Lung microvascular endothelial cell (primary cell): Measurements from ENCODE around the gene DIS3L2. TPM values are rescaled to one million over a fixed set of nuclear protein-coding genes. Genes with fewer than 3 reads are reported as not detected.
A peak's percentile ranks its signal among the peaks of the same experiment; 100 is the strongest.
"Not testable (repeated sequence)": the region's sequence is repeated elsewhere in the genome, so short reads cannot be mapped to it uniquely, and the experiment has no call there.

ENCODE experiments used
- DNase-seq, 2 donors: peaks; one replicate each; pipeline versions ENCODE4 v3.0.0 to v3.0.0-alpha.2; 2010; ENCODE audit warnings: low read depth in 2 of 2
- total RNA-seq: library from RNA; depleted of rRNA; stranded (reverse); fragments of >200 nt; gene quantifications from 2 replicates; pipeline ENCODE4 v1.2.1, GENCODE V29; 2014

DIS3L2 gene
- total RNA-seq, 1 donor from 2014 or later, result 14.1 TPM

DNA sequence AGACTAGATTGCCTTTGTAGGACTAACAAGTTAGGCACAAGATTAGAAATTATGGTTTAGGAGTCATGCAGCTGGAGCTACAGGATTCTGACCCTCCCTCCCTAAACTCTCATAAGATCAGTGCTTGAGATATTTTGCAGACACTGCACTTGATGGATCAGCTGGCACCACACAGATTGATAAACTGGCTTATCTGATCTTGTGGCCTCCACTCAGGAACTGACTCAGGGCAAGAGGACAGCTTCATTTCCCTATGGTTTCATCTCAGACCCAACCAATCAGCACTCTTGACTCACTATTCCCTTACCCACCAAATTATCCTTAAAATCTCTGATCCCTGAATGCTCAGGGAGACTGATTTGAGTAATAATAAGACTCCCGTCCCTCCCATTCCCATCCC, 152.3 kb downstream of the DIS3L2 start:
- DNase-seq, result peak in 1 of 2 donors; percentile 53

DNA sequence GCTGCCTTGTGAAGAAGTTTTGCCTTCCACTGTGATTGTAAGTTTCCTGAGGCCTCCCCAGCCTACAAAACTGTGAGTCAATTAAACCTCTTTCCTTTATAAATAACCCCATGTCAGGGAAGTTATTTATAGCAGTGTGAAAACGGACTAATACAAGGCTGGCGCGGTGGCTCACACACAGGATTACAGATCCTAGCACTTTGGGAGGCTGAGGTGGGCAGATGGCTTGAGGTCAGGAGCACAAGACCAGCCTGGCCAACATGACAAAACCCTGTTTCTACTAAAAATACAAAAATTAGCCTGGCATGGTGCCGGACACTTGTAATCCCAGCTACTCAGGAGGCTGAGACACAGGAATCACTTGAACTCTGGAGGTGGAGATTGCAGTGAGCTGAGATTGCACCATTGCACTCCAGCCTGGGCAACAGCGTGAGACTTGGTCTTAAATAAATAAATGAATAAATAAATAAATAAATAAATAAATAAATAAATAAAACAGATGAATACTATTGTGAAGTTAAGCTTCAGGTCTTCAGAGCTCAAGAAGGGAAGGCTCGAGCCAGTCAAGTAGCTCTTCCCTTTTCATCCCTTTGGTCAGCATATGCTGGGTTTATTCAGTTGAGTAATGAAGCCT, 154.3 kb downstream of the DIS3L2 start:
- DNase-seq, result not testable (repeated sequence)

DNA sequence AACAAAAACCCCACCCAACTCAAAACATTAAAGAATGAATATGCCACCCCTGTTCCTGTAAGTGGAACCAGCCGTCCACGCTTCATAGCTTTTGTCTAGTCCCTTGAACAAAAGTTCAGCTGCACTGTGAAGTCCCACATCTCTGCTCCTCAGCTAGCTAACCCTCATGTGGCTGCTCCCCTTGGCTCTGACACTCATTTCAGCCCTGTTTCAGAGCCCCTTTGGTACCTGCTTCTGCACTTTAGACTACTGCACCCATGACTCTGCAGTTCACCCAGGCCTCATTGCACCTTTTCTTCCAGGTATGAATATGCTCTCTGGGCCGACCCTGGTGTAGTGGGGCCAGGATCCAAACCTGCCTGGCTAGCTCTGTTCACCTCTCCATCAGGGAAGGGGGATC, 155.3 kb downstream of the DIS3L2 start:
- DNase-seq, result no peak

DNA sequence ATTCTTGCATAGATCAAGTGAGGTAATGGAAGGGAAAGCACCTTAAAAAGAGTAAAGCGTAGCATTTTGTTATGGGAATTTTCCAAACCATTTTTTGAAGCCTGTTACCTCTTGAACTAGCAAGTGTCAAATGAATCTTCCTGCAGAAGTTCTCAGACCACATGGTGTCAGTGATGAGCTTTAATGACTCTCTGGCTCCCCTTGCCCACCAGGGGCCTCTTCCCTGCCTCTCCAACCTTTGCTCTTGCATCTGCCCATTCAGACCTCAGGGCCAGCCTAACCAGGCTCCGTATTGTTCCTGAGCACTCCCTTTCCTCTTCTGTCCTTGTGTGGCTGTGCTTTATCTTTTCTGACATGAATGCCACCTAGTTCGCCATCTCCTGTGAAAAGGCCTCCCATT, 155.9 kb downstream of the DIS3L2 start:
- DNase-seq, result peak in 1 of 2 donors; percentile 9

DNA sequence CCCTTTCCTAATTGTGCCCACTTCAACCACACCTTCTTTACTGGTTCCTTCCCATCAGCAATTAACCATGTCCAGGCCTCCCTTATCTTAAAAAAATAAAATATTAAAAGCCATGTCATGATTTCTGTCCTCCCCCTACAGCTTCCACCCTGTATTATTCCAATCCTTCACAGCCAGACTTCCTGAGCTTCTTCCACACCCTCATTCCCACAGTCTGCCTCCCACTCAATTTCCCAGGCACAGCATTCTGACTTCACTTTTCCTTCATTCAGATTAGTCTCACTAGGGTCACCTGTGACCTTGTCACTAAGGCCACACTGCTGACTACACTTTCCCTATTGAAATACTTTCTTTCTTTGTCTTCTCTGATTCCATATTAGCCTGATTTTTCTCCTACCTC, 159.4 kb downstream of the DIS3L2 start:
- peak in 1 of 2 donors; percentile 35 for DNase-seq

DNA sequence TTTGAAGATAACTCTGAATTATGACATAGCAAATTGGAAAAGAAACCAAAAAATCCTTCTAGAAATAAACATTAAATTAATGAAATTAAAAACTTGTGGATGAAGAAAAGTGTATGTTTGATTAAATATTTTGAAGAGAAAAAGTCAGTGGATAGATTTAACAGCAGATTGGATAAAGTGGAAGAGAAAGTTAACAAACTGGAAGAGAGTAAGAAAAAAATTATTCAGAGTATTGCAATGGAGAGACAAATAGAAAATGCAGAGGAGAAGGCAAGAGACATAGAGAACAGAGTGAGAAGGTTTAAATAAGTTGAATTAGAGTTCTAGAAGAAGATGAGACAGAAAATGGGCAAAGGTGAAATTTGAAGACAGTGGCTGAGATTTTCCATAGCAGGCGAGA, 162.8 kb downstream of the DIS3L2 start:
- DNase-seq, result no peak

DNA sequence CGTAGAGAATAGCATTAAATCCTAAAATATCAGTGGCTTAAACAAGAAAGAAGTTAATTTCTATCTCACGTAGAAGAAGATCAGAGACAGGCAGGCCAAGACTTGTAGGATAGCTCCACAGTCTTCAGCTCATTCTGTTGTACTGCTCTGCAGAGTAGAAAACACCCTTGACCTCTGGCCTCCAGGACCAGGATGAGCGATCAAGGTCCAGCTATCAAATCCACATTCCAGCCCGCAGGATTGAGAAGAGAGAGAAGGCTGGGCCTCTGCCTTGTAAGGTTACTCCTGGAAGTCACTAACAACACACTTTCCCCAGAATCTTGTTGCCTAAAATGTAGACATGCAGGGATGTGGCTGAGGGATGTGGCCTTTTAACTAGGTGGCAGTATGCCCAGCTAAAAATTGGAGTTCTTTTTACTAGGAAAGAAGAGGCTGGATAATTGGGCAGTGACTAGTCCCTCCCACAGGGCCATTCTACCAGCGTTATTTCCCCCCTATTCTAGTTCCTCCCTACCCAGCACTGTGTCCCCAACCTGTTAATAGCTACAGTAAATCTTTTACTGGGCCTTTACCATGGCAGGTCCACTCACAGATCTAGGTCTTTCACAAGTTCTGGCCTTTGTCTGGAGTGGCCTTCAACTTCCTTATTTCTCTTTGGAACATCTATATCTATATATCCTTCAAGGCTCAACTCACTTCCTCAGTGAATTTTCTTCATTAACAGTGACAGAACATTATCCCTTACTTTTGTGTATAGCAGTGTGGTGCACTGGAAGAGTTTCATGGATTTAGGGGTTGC, 165.0 kb downstream of the DIS3L2 start:
- no peak for DNase-seq

DNA sequence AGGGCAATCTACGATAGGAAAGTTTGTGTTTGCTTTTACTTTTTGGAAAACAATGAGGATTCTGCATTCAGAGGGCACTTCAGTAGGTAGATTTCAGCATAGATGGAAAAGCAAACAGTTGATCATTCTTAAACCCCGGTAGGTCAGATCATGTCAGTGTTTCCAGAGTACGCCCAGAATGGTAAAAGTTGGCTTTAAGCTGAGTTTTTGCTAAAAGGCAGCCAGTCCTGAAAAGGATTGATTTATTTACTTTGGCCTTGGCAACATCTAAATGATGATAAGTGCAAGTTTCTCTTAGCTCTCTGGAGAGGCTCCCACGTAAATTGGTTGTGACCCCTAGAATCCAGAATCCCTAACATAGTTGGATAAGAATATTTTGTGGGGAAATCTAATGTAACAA, 168.0 kb downstream of the DIS3L2 start:
- DNase-seq, result peak in 1 of 2 donors; percentile 8

DNA sequence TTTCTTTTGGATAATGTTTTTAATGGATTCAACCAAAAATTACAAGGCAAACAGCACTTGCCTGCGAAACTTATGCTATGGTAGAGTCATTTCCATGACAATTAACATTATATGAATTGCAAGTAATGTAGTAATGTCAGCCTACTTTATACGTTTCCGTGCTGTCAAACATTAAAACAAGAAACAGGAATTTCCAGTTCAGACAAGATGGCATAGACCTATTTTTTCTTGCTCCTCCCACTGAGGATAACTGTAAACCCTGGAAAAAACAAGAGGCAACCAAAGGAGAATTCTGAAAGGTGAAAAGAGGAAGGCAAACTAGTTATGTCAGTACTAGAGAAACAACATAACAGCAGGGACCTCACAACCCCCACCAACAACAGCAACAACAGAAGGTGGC, 170.7 kb downstream of the DIS3L2 start:
- DNase-seq, result no peak

DNA sequence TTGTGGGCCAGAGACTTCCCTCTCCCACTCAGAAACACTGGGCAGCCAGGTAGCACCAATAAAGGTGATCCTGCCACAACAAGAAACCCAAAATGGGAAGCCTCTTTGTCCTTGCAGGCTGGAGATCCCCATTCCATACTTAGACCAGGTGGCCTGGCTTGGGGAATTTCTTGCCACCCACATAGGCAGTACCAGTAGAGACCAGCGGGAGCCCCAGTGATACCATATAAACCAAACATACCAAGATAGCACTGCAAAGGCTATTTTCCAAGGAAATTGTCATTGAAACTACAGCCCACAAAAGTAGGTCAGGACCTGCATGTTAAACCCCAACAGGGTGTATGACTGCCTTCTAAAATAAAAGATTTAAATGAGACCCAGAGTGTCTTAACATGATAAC, 171.6 kb downstream of the DIS3L2 start:
- peak in 1 of 2 donors; percentile 29 for DNase-seq

DNA sequence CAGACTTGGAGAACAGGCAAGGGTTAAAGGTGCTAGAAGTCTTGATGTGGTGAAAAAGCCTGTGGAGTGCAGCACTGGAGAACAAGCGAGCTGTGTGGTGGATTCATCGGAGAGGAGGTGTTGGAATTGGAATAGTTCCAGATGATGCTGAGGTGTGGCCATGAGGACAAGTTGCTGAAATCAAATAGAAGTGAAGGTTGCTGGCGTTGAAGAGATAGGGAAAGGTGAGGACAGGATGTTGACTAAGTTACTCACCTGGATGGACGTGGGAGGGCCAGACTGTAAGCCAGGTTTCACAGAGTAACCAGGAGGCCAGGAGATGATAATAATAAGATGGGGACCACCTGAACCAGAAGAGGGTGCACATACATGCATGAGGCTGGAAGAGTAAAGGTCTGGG, 173.4 kb downstream of the DIS3L2 start:
- no peak for DNase-seq

DNA sequence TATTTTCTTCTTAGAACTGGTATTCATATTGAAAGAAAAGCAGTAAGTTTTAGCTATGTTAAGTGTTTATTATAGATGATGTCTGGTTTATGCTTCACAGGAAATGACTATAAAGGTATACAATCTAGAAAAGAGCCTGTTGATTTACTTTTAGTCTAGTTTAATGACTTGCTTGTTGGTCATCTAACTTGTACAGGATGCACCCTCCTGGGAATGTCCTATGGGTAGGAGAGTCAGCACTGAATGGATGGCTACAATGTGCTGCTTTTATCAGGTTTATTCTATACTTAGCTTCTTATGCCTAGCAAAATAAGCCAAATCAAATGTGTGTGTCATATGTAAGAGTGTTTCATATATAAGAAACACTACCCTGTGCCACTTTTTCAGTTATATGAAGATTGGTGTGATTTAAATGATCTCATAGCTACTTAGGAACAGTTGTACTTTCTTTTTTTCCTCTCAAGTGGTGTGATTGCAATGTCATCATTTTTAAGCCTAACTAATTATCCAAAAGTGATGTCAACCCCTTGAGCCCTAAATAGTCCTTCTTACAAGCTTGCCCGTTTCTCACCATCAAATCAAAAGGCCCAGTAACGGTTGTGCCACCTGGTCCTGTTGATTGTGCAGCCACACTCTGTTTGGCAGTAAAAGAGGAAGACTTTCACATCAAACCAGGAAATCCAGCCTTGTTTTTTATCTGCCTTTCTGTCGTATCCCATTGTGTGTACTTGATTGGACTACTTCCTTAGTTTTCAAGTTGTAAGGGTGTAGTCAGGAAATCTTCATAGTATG, 176.0 kb downstream of the DIS3L2 start:
- peak; percentile 20 to 80 for DNase-seq

DNA sequence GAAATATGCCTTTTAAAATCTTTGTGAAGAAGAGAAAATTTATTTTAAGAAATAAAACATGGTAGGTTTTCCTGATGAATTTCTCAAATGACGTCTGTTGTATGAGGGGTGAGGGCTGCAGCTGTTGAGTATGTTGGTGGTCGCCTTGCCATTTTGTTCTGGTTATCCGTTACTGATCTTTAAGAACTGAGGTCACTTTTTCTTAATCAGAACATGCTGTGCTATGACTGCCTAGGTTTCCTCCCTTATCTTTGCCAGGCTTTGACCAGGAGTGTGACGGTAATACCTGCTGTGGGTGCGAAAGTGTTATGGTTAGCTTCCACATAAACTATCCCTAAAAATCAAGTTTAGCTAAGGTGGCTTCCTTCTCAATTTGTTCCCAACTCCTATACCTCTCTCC, 176.9 kb downstream of the DIS3L2 start:
- DNase-seq, result no peak

DNA sequence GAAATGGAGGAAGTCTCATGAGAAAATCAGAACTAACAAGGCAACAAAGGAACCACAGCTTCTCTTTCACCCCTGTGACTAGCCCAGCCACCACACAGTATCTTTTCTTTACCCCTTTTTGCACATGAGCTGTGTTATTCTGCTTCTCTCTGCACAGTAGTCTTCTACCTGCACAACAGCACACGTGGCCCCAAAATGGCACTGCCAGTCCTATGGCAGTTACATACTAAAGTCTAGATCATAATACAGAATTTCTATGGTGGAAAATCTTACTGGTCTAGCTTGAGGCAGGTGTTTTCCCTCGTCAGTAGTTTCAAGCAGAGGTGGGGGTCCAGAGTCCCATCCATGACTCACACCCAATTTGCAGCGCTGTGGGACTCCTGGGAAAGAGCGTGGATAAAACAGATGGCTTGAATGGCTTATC, 177.7 kb downstream of the DIS3L2 start:
- no peak for DNase-seq

DNA sequence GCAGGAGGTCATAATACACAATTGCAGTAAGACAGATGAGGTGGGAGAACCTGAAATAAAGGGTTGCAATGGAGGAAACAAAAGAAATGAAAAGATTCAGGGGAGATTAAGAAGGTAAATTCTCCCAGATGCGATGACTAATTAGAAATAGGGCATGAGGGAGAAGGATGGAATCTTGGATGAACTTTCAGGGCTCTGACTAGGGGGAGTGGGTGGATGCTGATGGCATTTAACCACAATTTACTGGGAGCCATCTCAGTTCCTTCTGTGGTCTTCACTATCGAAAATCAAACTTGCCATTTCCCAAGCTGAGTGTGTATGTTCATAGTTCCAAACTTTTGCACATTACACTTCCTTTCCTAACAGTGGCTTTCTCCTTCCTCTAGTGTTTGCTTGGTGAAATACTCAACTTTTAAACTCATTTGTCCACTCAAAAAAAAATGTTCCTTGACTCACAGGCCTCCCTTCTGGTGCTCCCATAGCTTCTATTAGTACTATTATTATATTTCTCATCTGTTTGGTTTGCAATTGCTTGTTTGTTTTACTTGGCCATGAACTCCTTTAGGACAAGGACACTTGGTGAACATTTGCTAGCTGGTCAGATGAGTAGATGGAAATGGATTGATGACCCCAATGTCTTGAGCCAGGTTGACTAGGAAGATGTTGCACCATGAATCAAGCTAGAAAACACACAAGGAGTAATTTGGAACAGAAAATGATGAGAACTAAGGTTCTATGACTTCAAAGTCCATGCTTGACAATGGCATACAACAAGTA, 178.5 kb downstream of the DIS3L2 start:
- DNase-seq, result no peak

DNA sequence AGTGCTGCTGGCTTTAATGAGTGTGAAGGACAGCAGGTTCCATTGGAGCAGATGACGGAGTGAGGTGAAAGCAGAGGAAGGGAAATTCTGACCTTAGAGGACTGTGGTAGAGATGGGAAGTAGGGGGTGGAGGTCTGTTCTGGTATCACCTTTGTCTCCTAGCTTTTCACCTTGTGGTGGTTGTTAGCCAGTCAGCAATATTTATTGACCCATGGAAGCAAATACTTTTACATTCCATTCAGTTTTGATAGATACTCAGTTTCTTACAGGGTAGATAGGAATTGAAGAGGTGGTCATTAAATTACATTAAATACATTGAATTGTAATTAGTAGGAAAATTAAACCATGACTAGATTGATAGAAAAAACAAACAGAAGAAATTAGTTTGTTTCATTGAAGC, 180.1 kb downstream of the DIS3L2 start:
- no peak for DNase-seq

DNA sequence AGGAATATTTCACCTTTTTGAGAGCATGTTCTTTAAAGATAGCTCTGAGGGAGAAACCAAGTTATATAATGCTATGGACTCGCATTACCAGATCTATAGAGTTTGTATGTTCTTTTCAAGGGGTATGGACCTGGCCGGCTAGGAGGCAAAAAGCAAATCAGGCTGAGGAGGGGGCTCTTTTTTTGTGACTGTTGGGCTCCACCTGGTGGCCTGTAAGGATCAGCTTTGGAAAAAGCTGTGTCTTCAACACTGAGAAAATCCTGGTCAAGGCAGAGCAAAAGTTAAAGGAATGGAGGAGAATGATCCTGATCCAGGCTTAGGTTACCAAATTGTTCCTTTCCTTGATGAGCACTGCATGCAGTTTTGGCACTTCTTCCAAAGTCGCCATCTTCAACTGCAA, 180.5 kb downstream of the DIS3L2 start:
- DNase-seq, result peak; percentile 41 to 67

DNA sequence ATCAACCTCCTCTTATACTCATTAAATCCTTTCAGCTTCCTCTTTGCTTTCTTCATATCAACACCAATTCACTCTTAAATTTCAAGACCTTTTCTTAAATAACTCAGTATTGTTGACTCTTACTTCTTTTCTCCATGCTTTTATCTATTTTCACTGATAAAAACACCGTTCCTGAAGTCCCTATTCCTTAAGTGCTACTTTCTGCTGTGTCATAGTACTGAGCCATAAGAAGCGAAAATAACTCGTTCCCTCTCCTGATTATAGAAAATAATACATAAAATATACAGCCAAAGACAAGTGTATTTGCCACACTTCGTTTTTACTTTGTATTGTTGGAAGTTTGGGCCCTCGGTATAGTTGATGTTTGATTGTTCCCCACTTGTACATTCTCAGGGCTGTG, 181.0 kb downstream of the DIS3L2 start:
- no peak for DNase-seq

DNA sequence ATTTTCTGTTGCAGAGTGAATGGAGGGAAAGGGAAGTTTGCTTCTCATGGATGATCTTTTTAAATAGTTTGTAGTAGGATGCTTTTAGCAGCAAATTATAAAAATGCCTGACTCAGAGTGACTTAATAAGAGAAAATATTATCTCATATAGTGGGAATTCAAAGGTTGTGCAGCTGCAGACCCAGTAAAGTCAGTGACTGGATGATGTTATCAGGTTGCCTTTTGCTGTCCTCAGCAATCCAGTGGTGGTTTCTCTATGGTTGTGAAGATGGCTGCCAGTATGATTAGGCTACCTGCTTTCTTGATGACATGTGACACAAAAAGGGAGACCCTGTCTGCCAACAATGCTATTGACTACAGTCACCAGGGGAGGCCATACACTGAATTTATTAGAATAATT, 184.8 kb downstream of the DIS3L2 start:
- no peak for DNase-seq

DNA sequence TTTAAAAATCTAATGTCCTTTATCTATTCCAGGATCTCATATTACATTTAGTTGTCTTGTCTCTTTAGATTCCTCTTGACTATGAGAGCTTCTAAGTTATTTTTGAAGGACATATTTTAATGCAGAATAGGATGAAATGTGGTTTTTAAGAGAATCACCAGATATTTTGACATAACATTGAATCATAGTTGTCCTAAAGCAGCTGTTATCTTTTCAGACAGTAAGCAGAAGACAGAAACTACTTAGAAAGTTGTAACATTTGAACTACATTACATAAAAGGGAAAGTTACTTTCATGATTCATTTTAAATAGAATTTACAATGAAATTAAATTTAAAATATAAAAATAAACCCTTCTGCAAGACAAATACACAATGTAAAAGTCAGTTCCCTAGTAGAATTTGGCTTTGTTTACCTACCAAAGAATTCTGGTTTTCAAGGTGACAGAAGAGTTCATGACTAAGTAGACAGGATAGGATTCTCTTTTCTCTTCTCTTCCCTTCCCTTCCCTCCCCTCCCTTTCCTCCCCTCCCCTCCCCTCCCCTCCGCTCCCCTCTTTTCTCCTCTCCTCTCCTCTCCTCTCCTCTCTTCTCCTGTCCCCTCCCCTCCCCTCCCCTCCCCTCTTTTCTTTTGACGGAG, 186.0 kb downstream of the DIS3L2 start:
- no peak for DNase-seq

DNA sequence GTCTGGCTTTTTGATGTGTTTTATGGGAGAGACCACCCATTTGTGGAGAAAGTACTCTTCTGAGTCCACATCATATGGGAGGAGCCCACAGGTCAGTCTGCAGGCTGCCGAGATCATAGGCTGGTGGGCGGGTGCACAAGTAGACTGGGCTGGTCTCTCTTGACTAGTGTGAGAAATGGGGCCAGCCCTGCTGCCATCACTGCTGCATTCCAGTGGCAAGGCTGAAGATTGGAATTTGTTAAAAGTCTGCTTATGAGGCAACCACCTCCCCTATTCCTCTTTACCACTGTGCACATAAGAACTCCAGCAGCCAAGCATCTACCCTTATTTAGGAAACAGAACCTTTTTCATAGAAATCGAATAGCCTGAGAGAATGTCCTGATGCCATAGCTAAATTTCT, 200.7 kb downstream of the DIS3L2 start:
- DNase-seq, result no peak
